Large intestine (tissue), 3 donors: ENCODE data around the gene MYO1H. TPM values are rescaled to one million over a fixed set of nuclear protein-coding genes. Genes with fewer than 3 reads are reported as not detected.

Experiments
- DNase-seq, 2 donors: peaks; one replicate each; pipeline versions ENCODE4 v3.0.0 to v3.0.0-alpha.2; 2013
- H3K27ac ChIP-seq: one replicate; pipeline ENCODE4 v1.5.1; 2013; ENCODE audit warnings: low read length
- H3K27me3 ChIP-seq: 2 replicates; pipeline ENCODE4 v1.6.1; 2013; ENCODE audit warnings: low read length; ENCODE audit not compliant: control insufficient read depth, insufficient read depth
- H3K36me3 ChIP-seq: 2 replicates; pipeline ENCODE4 v1.6.1; 2013; ENCODE audit warnings: low read length; ENCODE audit not compliant: control insufficient read depth, insufficient read depth
- H3K4me1 ChIP-seq: one replicate; pipeline ENCODE4 v1.6.1; 2013; ENCODE audit warnings: low read length; ENCODE audit not compliant: control insufficient read depth, insufficient read depth
- H3K4me3 ChIP-seq: one replicate; pipeline ENCODE4 v1.5.1; 2013; ENCODE audit warnings: low read length
- H3K9me3 ChIP-seq: one replicate; pipeline ENCODE4 v1.6.1; 2013; ENCODE audit warnings: mild to moderate bottlenecking, low read depth, low read length, moderate library complexity; ENCODE audit not compliant: control insufficient read depth
- WGBS: methylation state at CpG from one replicate; pipeline ENCODE4 v1.1.5; 2013; ENCODE audit warnings: low lambda C conversion rate; ENCODE audit not compliant: insufficient coverage; 5-methylcytosine and 5-hydroxymethylcytosine counted together
- polyA plus RNA-seq: library from polyadenylated mRNA; unstranded; fragments of 120-200 nt; gene quantifications from one replicate; pipeline ENCODE4 v1.2.1, GENCODE V29; 2013

MYO1H gene
- polyA plus RNA-seq, 1 donor: 1.0 TPM

GRCh38 chr12:109479761-109480160 is 132.1 kb downstream of the MYO1H start:
- Histone ChIP-seq H3K36me3 (peaks cover 18% of the 10 kb centered on the region), H3K9me3 (no peaks in the 10 kb centered on the region), H3K4me3 (no peak overlapping the region), H3K27ac (no peak overlapping the region), H3K4me1 (peaks cover 4% of the 10 kb centered on the region), H3K27me3 (no peaks in the 10 kb centered on the region)
- no CpG with 5 or more reads among the region's 1 CpG for WGBS
- DNase-seq: no peak

- Histone ChIP-seq H3K4me1 (peaks cover 4% of the 10 kb centered on the region), H3K4me3 (no peak overlapping the region)
- WGBS: no CpG with 5 or more reads among the region's 4 CpGs
Observed at GRCh38 chr12:109480356-109480755, 132.7 kb downstream of the MYO1H start.

GRCh38 chr12:109481863-109482262 is 134.2 kb downstream of the MYO1H start:
- WGBS: 100% methylated on average over 1 of the region's 1 CpG
- no peaks in the 10 kb centered on the region for H3K4me1 ChIP-seq
- peaks cover 39% of the 10 kb centered on the region for H3K36me3 ChIP-seq
- H3K27me3 ChIP-seq: no peaks in the 10 kb centered on the region
- DNase-seq: no peak
- no peaks in the 10 kb centered on the region for H3K9me3 ChIP-seq
- no peak overlapping the region for H3K27ac ChIP-seq
- H3K4me3 ChIP-seq: no peak overlapping the region

More at GRCh38 chr12:109480356-109480755, 132.7 kb downstream of the MYO1H start:
- Histone ChIP-seq H3K9me3 (no peaks in the 10 kb centered on the region), H3K27me3 (no peaks in the 10 kb centered on the region), H3K36me3 (peaks cover 24% of the 10 kb centered on the region), H3K27ac (no peak overlapping the region)
- DNase-seq: no peak

- H3K27ac ChIP-seq: no peak overlapping the region
- DNase-seq: no peak
- H3K9me3 ChIP-seq: no peaks in the 10 kb centered on the region
- H3K4me3 ChIP-seq: no peak overlapping the region
- no CpG with 5 or more reads among the region's 2 CpGs for WGBS
- no peaks in the 10 kb centered on the region for H3K27me3 ChIP-seq
- H3K36me3 ChIP-seq: peaks cover 45% of the 10 kb centered on the region
- H3K4me1 ChIP-seq: no peaks in the 10 kb centered on the region
Observed at GRCh38 chr12:109482491-109482890, 134.8 kb downstream of the MYO1H start.

GRCh38 chr12:109482894-109483293 is 135.2 kb downstream of the MYO1H start:
- Histone ChIP-seq H3K9me3 (no peaks in the 10 kb centered on the region), H3K36me3 (peaks cover 49% of the 10 kb centered on the region), H3K4me1 (no peaks in the 10 kb centered on the region), H3K27ac (no peak overlapping the region), H3K27me3 (no peaks in the 10 kb centered on the region), H3K4me3 (no peak overlapping the region)
- DNase-seq: no peak
- WGBS: no CpG with 5 or more reads among the region's 2 CpGs

- Histone ChIP-seq H3K36me3 (peaks cover 53% of the 10 kb centered on the region), H3K27ac (no peak overlapping the region), H3K9me3 (no peaks in the 10 kb centered on the region), H3K27me3 (no peaks in the 10 kb centered on the region), H3K4me3 (no peak overlapping the region), H3K4me1 (no peaks in the 10 kb centered on the region)
- DNase-seq: no peak
- WGBS: no CpG with 5 or more reads among the region's 11 CpGs
Observed at GRCh38 chr12:109483346-109483745, 135.6 kb downstream of the MYO1H start.

- no peak for DNase-seq
- WGBS: no CpG with 5 or more reads among the region's 4 CpGs
- Histone ChIP-seq H3K36me3 (peaks cover 72% of the 10 kb centered on the region), H3K4me3 (no peak overlapping the region), H3K27me3 (no peaks in the 10 kb centered on the region), H3K9me3 (no peaks in the 10 kb centered on the region), H3K4me1 (no peaks in the 10 kb centered on the region), H3K27ac (no peak overlapping the region)
Observed at GRCh38 chr12:109485201-109485600, 137.5 kb downstream of the MYO1H start.

- H3K27ac ChIP-seq: no peak overlapping the region
- no peak overlapping the region for H3K4me3 ChIP-seq
- peaks cover 88% of the 10 kb centered on the region for H3K36me3 ChIP-seq
- no CpG with 5 or more reads among the region's 9 CpGs for WGBS
- DNase-seq: no peak
- H3K27me3 ChIP-seq: no peaks in the 10 kb centered on the region
- H3K4me1 ChIP-seq: no peaks in the 10 kb centered on the region
- H3K9me3 ChIP-seq: no peaks in the 10 kb centered on the region
Observed at GRCh38 chr12:109487181-109488050, 139.7 kb downstream of the MYO1H start.

GRCh38 chr12:109488051-109488665 is 140.5 kb downstream of the MYO1H start:
- Histone ChIP-seq H3K27me3 (no peaks in the 10 kb centered on the region), H3K36me3 (peaks cover 91% of the 10 kb centered on the region)
- DNase-seq: no peak

GRCh38 chr12:109489016-109489954 is 141.6 kb downstream of the MYO1H start:
- Histone ChIP-seq H3K4me3 (no peak overlapping the region), H3K36me3 (peaks cover 89% of the 10 kb centered on the region), H3K4me1 (no peaks in the 10 kb centered on the region), H3K9me3 (no peaks in the 10 kb centered on the region), H3K27me3 (no peaks in the 10 kb centered on the region), H3K27ac (no peak overlapping the region)
- no peak for DNase-seq
- WGBS: no CpG with 5 or more reads among the region's 14 CpGs

More at GRCh38 chr12:109488051-109488665, 140.5 kb downstream of the MYO1H start:
- no peaks in the 10 kb centered on the region for H3K4me1 ChIP-seq
- no peak overlapping the region for H3K4me3 ChIP-seq
- no peaks in the 10 kb centered on the region for H3K9me3 ChIP-seq
- H3K27ac ChIP-seq: no peak overlapping the region
- no CpG with 5 or more reads among the region's 7 CpGs for WGBS
